Measurements from ENCODE around the gene ADAMTS18. TPM values are rescaled to one million over a fixed set of nuclear protein-coding genes. Genes with fewer than 3 reads are reported as not detected.

ADAMTS18 gene
- total RNA-seq, 1 experiment from 2014 or later = not detected

- no peak overlapping the region for H3K4me3 ChIP-seq (replicated peaks in 1 of 2; ENCODE audit: low read depth in 1 of 2, low read length in 2 of 2)
- no TSS peak for BruUV-seq (replicated peaks)
- ATAC-seq (no peak), DNase-seq (ENCODE audit: low read depth, low spot score) (no peak)
- no peaks in the 10 kb centered on the region for H3K36me3 ChIP-seq (ENCODE audit: control insufficient read depth in 1 of 2, insufficient read depth in 2 of 2, low read length in 2 of 2)
- H3K9me2 ChIP-seq (ENCODE audit: insufficient read depth) = no peaks in the 10 kb centered on the region
- CTCF ChIA-PET = no interaction called here
- no peaks in the 10 kb centered on the region for H3K79me2 ChIP-seq (ENCODE audit: insufficient read depth, low read length)
- H3K4me1 ChIP-seq (ENCODE audit: control insufficient read depth in 1 of 2, insufficient read depth in 2 of 2, low read length in 2 of 2) = no peaks in the 10 kb centered on the region
- H3K27me3 ChIP-seq (ENCODE audit: insufficient read depth, low read length) = peaks cover 57% of the 10 kb centered on the region
- RAD21 ChIA-PET (ENCODE audit: low non-redundant PET in 1 of 2, low total read pairs in 2 of 2, uncharacterized antibody in 2 of 2, unreplicated experiment in 2 of 2) = no interaction called here
- no peak overlapping the region for H3K9ac ChIP-seq (ENCODE audit: low read length)
- intact Hi-C loops (cut with micrococcal nuclease) = no loop called here
- no peaks in the 10 kb centered on the region for H3K9me3 ChIP-seq (ENCODE audit: control insufficient read depth in 1 of 2, insufficient read depth in 1 of 2, low read depth in 1 of 2, low read length in 2 of 2)
- H3K27ac ChIP-seq (ENCODE audit: low read depth, low read length) = no peak overlapping the region
- H3K4me2 ChIP-seq (ENCODE audit: low read length) = no peak overlapping the region
- TF ChIP-seq SRF (IDR thresholded peaks at IDR 0.05; ENCODE audit: low read depth) = no peak
- no peak for TF ChIP-seq ZFX (IDR thresholded peaks at IDR 0.05)
- TF ChIP-seq EGR1 (IDR thresholded peaks at IDR 0.05; ENCODE audit: low read depth) = no peak
- TF ChIP-seq EZH2 (IDR thresholded peaks at IDR 0.05) = no peak
- TF ChIP-seq CTCF (IDR thresholded peaks at IDR 0.05 in 2 of 3, conservative IDR thresholded peaks at IDR 0.05 in 1 of 3; ENCODE audit: borderline replicate concordance in 1 of 3, insufficient read depth in 1 of 3, low read depth in 2 of 3, low read length in 2 of 3) = no peak
- no peak for TF ChIP-seq YY1 (IDR thresholded peaks at IDR 0.05; ENCODE audit: extremely low read depth, insufficient replicate concordance, low read depth, low read length)
- TF ChIP-seq ELF1 (IDR thresholded peaks at IDR 0.05; ENCODE audit: borderline replicate concordance, low read depth) = no peak
- no peak for TF ChIP-seq REST (IDR thresholded peaks at IDR 0.05; ENCODE audit: low read depth)
- no peak for TF ChIP-seq ZBTB33 (IDR thresholded peaks at IDR 0.05; ENCODE audit: extremely low read depth, insufficient replicate concordance, low read length)
- H4K20me1 ChIP-seq (ENCODE audit: insufficient read depth) = no peaks in the 10 kb centered on the region
- POLR2A ChIA-PET = no interaction called here
- H2AFZ ChIP-seq (ENCODE audit: low read depth, low read length, poor library complexity, severe bottlenecking) = no peak overlapping the region
Observed at GRCh38 chr16:77297996-77298395, 136.8 kb downstream of the ADAMTS18 start.
